ENCODE data around the gene SLC26A8.
"Not testable (repeated sequence)": the region's sequence is repeated elsewhere in the genome, so short reads cannot be mapped to it uniquely, and the experiment has no call there.

The SLC26A8 gene

GRCh38 chr6:35960187-35960586 lies 64.3 kb downstream of the SLC26A8 start:
- H3K9me3 ChIP-seq (ENCODE audit: control insufficient read depth in 5 of 5, low read length in 5 of 5) = no peaks in the 10 kb centered on the region
- H3K27me3 ChIP-seq (ENCODE audit: control insufficient read depth in 5 of 5, insufficient read depth in 4 of 5, low read length in 5 of 5) = peaks cover 0 to 6% (median 0%) of the 10 kb centered on the region in 5 donors

GRCh38 chr6:35955970-35956369 lies 68.5 kb downstream of the SLC26A8 start:
- no peaks in the 10 kb centered on the region for H3K9me3 ChIP-seq (ENCODE audit: control insufficient read depth in 5 of 5, low read length in 5 of 5)
- no peaks in the 10 kb centered on the region for H3K36me3 ChIP-seq (ENCODE audit: control insufficient read depth in 5 of 5, insufficient read depth in 5 of 5, low read length in 5 of 5)
- H3K9ac ChIP-seq (ENCODE audit: low read length in 5 of 5) = no peak overlapping the region
- H3K4me1 ChIP-seq (ENCODE audit: control insufficient read depth in 5 of 5, insufficient read depth in 5 of 5, low read length in 5 of 5) = peaks cover 0 to 3% (median 0%) of the 10 kb centered on the region in 5 donors
- peaks cover 0 to 3% (median 0%) of the 10 kb centered on the region in 5 donors for H3K27me3 ChIP-seq (ENCODE audit: control insufficient read depth in 5 of 5, insufficient read depth in 4 of 5, low read length in 5 of 5)
- H3K4me3 ChIP-seq (ENCODE audit: low read depth in 1 of 5, low read length in 5 of 5) = no peak overlapping the region
- H3K27ac ChIP-seq (ENCODE audit: low read depth, low read length) = no peak overlapping the region

More at GRCh38 chr6:35960187-35960586, 64.3 kb downstream of the SLC26A8 start:
- Histone ChIP-seq H3K4me1 (ENCODE audit: control insufficient read depth in 5 of 5, insufficient read depth in 5 of 5, low read length in 5 of 5) (no peaks in the 10 kb centered on the region), H3K9ac (ENCODE audit: low read length in 5 of 5) (no peak overlapping the region), H3K36me3 (ENCODE audit: control insufficient read depth in 5 of 5, insufficient read depth in 5 of 5, low read length in 5 of 5) (no peaks in the 10 kb centered on the region), H3K4me3 (ENCODE audit: low read depth in 1 of 5, low read length in 5 of 5) (no peak overlapping the region), H3K27ac (ENCODE audit: low read depth, low read length) (no peak overlapping the region)

- Histone ChIP-seq H3K9ac (ENCODE audit: low read length in 5 of 5) (no peak overlapping the region), H3K36me3 (ENCODE audit: control insufficient read depth in 5 of 5, insufficient read depth in 5 of 5, low read length in 5 of 5) (no peaks in the 10 kb centered on the region), H3K9me3 (ENCODE audit: control insufficient read depth in 5 of 5, low read length in 5 of 5) (no peaks in the 10 kb centered on the region), H3K27me3 (ENCODE audit: control insufficient read depth in 5 of 5, insufficient read depth in 4 of 5, low read length in 5 of 5) (peaks cover 0 to 3% (median 0%) of the 10 kb centered on the region in 5 donors), H3K27ac (ENCODE audit: low read depth, low read length) (no peak overlapping the region), H3K4me3 (ENCODE audit: low read depth in 1 of 5, low read length in 5 of 5) (no peak overlapping the region), H3K4me1 (ENCODE audit: control insufficient read depth in 5 of 5, insufficient read depth in 5 of 5, low read length in 5 of 5) (peaks cover 0 to 3% (median 0%) of the 10 kb centered on the region in 5 donors)
Measured at GRCh38 chr6:35955521-35955920, 68.9 kb downstream of the SLC26A8 start.

GRCh38 chr6:35955071-35955470 lies 69.4 kb downstream of the SLC26A8 start:
- Histone ChIP-seq H3K9me3 (ENCODE audit: control insufficient read depth in 5 of 5, low read length in 5 of 5) (no peaks in the 10 kb centered on the region), H3K27ac (ENCODE audit: low read depth, low read length) (no peak overlapping the region), H3K4me3 (ENCODE audit: low read depth in 1 of 5, low read length in 5 of 5) (no peak overlapping the region), H3K9ac (ENCODE audit: low read length in 5 of 5) (no peak overlapping the region), H3K27me3 (ENCODE audit: control insufficient read depth in 5 of 5, insufficient read depth in 4 of 5, low read length in 5 of 5) (peaks cover 0 to 3% (median 0%) of the 10 kb centered on the region in 5 donors), H3K4me1 (ENCODE audit: control insufficient read depth in 5 of 5, insufficient read depth in 5 of 5, low read length in 5 of 5) (peaks cover 0 to 3% (median 0%) of the 10 kb centered on the region in 5 donors), H3K36me3 (ENCODE audit: control insufficient read depth in 5 of 5, insufficient read depth in 5 of 5, low read length in 5 of 5) (no peaks in the 10 kb centered on the region)

GRCh38 chr6:35954333-35954732 lies 70.1 kb downstream of the SLC26A8 start:
- Histone ChIP-seq H3K9me3 (ENCODE audit: control insufficient read depth in 5 of 5, low read length in 5 of 5) (no peaks in the 10 kb centered on the region), H3K36me3 (ENCODE audit: control insufficient read depth in 5 of 5, insufficient read depth in 5 of 5, low read length in 5 of 5) (no peaks in the 10 kb centered on the region), H3K4me3 (ENCODE audit: low read depth in 1 of 5, low read length in 5 of 5) (no peak overlapping the region), H3K27me3 (ENCODE audit: control insufficient read depth in 5 of 5, insufficient read depth in 4 of 5, low read length in 5 of 5) (peaks cover 0 to 3% (median 0%) of the 10 kb centered on the region in 5 donors), H3K9ac (ENCODE audit: low read length in 5 of 5) (no peak overlapping the region), H3K27ac (ENCODE audit: low read depth, low read length) (no peak overlapping the region), H3K4me1 (ENCODE audit: control insufficient read depth in 5 of 5, insufficient read depth in 5 of 5, low read length in 5 of 5) (peaks cover 0 to 3% (median 0%) of the 10 kb centered on the region in 5 donors)

GRCh38 chr6:35948725-35949124 lies 75.7 kb downstream of the SLC26A8 start:
- Histone ChIP-seq H3K9me3 (ENCODE audit: control insufficient read depth in 5 of 5, low read length in 5 of 5) (no peaks in the 10 kb centered on the region), H3K4me1 (ENCODE audit: control insufficient read depth in 5 of 5, insufficient read depth in 5 of 5, low read length in 5 of 5) (peaks cover 0 to 3% (median 0%) of the 10 kb centered on the region in 5 donors), H3K27ac (ENCODE audit: low read depth, low read length) (no peak overlapping the region), H3K27me3 (ENCODE audit: control insufficient read depth in 5 of 5, insufficient read depth in 4 of 5, low read length in 5 of 5) (peaks cover 0 to 3% (median 0%) of the 10 kb centered on the region in 5 donors), H3K9ac (ENCODE audit: low read length in 5 of 5) (no peak overlapping the region), H3K36me3 (ENCODE audit: control insufficient read depth in 5 of 5, insufficient read depth in 5 of 5, low read length in 5 of 5) (no peaks in the 10 kb centered on the region), H3K4me3 (ENCODE audit: low read depth in 1 of 5, low read length in 5 of 5) (no peak overlapping the region)

GRCh38 chr6:35945650-35946025 lies 78.8 kb downstream of the SLC26A8 start:
- Histone ChIP-seq H3K36me3 (ENCODE audit: control insufficient read depth in 5 of 5, insufficient read depth in 5 of 5, low read length in 5 of 5) (no peaks in the 10 kb centered on the region), H3K9me3 (ENCODE audit: control insufficient read depth in 5 of 5, low read length in 5 of 5) (no peaks in the 10 kb centered on the region), H3K4me3 (ENCODE audit: low read depth in 1 of 5, low read length in 5 of 5) (no peak overlapping the region), H3K4me1 (ENCODE audit: control insufficient read depth in 5 of 5, insufficient read depth in 5 of 5, low read length in 5 of 5) (no peaks in the 10 kb centered on the region), H3K27me3 (ENCODE audit: control insufficient read depth in 5 of 5, insufficient read depth in 4 of 5, low read length in 5 of 5) (no peaks in the 10 kb centered on the region), H3K9ac (ENCODE audit: low read length in 5 of 5) (no peak overlapping the region), H3K27ac (ENCODE audit: low read depth, low read length) (no peak overlapping the region)

- Histone ChIP-seq H3K4me3 (ENCODE audit: low read depth in 1 of 5, low read length in 5 of 5) (no peak overlapping the region), H3K27me3 (ENCODE audit: control insufficient read depth in 5 of 5, insufficient read depth in 4 of 5, low read length in 5 of 5) (no peaks in the 10 kb centered on the region), H3K4me1 (ENCODE audit: control insufficient read depth in 5 of 5, insufficient read depth in 5 of 5, low read length in 5 of 5) (no peaks in the 10 kb centered on the region), H3K27ac (ENCODE audit: low read depth, low read length) (no peak overlapping the region), H3K36me3 (ENCODE audit: control insufficient read depth in 5 of 5, insufficient read depth in 5 of 5, low read length in 5 of 5) (no peaks in the 10 kb centered on the region), H3K9me3 (ENCODE audit: control insufficient read depth in 5 of 5, low read length in 5 of 5) (no peaks in the 10 kb centered on the region), H3K9ac (ENCODE audit: low read length in 5 of 5) (no peak overlapping the region)
Measured at GRCh38 chr6:35943390-35943789, 81.1 kb downstream of the SLC26A8 start.

- Histone ChIP-seq H3K4me1 (ENCODE audit: control insufficient read depth in 5 of 5, insufficient read depth in 5 of 5, low read length in 5 of 5) (no peaks in the 10 kb centered on the region), H3K9ac (ENCODE audit: low read length in 5 of 5) (no peak overlapping the region), H3K27me3 (ENCODE audit: control insufficient read depth in 5 of 5, insufficient read depth in 4 of 5, low read length in 5 of 5) (no peaks in the 10 kb centered on the region), H3K36me3 (ENCODE audit: control insufficient read depth in 5 of 5, insufficient read depth in 5 of 5, low read length in 5 of 5) (no peaks in the 10 kb centered on the region), H3K4me3 (ENCODE audit: low read depth in 1 of 5, low read length in 5 of 5) (no peak overlapping the region), H3K27ac (ENCODE audit: low read depth, low read length) (no peak overlapping the region), H3K9me3 (ENCODE audit: control insufficient read depth in 5 of 5, low read length in 5 of 5) (no peaks in the 10 kb centered on the region)
Measured at GRCh38 chr6:35942355-35942754, 82.1 kb downstream of the SLC26A8 start.

- H3K9me3 ChIP-seq (ENCODE audit: control insufficient read depth in 5 of 5, low read length in 5 of 5); H3K4me3 ChIP-seq (ENCODE audit: low read depth in 1 of 5, low read length in 5 of 5); H3K27ac ChIP-seq (ENCODE audit: low read depth, low read length); H3K4me1 ChIP-seq (ENCODE audit: control insufficient read depth in 5 of 5, insufficient read depth in 5 of 5, low read length in 5 of 5); H3K36me3 ChIP-seq (ENCODE audit: control insufficient read depth in 5 of 5, insufficient read depth in 5 of 5, low read length in 5 of 5); H3K27me3 ChIP-seq (ENCODE audit: control insufficient read depth in 5 of 5, insufficient read depth in 4 of 5, low read length in 5 of 5); H3K9ac ChIP-seq (ENCODE audit: low read length in 5 of 5): not testable (repeated sequence)
Measured at GRCh38 chr6:35941170-35941569, 83.3 kb downstream of the SLC26A8 start.

- H3K36me3 ChIP-seq (ENCODE audit: control insufficient read depth in 5 of 5, insufficient read depth in 5 of 5, low read length in 5 of 5); H3K9me3 ChIP-seq (ENCODE audit: control insufficient read depth in 5 of 5, low read length in 5 of 5); H3K4me3 ChIP-seq (ENCODE audit: low read depth in 1 of 5, low read length in 5 of 5); H3K4me1 ChIP-seq (ENCODE audit: control insufficient read depth in 5 of 5, insufficient read depth in 5 of 5, low read length in 5 of 5); H3K27ac ChIP-seq (ENCODE audit: low read depth, low read length); H3K9ac ChIP-seq (ENCODE audit: low read length in 5 of 5); H3K27me3 ChIP-seq (ENCODE audit: control insufficient read depth in 5 of 5, insufficient read depth in 4 of 5, low read length in 5 of 5): not testable (repeated sequence)
Measured at GRCh38 chr6:35940014-35940413, 84.4 kb downstream of the SLC26A8 start.

Data from subcutaneous abdominal adipose tissue (tissue), 5 donors.